Measurements from ENCODE around the gene PCDHGA5.
A peak's percentile ranks its signal among the peaks of the same experiment; 100 is the strongest.
"Not testable (repeated sequence)": the region's sequence is repeated elsewhere in the genome, so short reads cannot be mapped to it uniquely, and the experiment has no call there.

PCDHGA5 gene

DNA sequence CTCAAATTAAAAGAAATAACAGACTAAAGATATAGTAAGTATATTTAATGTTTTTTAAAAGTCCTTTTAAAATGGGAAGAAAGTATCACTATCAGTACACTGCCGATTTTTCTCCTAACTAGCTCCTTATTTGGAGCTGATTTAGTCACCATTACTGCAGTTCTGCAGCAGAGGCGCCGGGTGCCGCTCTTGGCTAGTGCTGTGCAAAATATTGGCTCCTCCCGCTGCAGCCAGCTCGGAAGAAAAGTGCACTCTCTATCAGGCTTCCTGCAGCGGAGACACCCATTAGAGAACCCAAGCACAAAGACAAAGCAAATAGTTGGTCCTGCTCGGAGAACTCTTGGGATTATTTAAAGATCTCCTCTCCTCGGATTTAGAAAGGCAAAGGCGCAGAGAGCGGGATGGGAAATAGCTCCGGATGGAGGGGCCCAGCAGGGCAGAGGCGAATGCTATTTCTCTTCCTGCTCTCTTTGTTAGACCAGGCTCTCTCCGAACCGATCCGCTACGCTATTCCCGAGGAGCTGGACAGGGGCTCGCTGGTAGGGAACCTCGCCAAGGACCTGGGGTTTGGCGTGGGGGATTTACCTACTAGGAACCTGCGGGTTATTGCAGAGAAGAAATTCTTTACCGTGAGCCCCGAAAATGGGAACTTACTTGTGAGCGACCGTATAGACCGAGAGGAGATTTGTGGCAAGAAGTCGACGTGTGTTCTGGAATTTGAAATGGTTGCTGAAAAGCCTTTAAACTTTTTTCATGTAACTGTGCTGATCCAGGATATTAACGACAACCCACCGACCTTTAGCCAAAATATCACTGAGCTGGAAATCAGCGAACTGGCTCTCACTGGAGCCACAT lies 6.3 kb downstream of the PCDHGA5 start, which contains the start of gene PCDHGB3:
Gene PCDHGB3 (plus strand): TSS at position 249 of the 855 bp plus-strand sequence. CDS start 153 bp downstream, at position 402.
- H3K27ac ChIP-seq (ENCODE audit: low read depth in 2 of 2, low read length in 2 of 2), result no peak within 1 kb of the TSS
- peak within 1 kb of the TSS; percentile 46 to 58 for H3K4me3 ChIP-seq (ENCODE audit: low read length in 2 of 2)
- no peaks in the 10 kb centered on the region for H3K4me1 ChIP-seq (ENCODE audit: control insufficient read depth in 2 of 2, insufficient read depth in 2 of 2, low read length in 2 of 2)
- no peaks in the 10 kb centered on the region for H3K36me3 ChIP-seq (ENCODE audit: control insufficient read depth in 2 of 2, insufficient read depth in 2 of 2, low read length in 2 of 2)
- peaks cover 39 to 43% of the 10 kb centered on the region in 2 donors for H3K9me3 ChIP-seq (ENCODE audit: control insufficient read depth in 2 of 2, low read length in 2 of 2)
- peaks cover 0 to 4% of the 10 kb centered on the region in 2 donors for H3K27me3 ChIP-seq (ENCODE audit: control insufficient read depth in 2 of 2, insufficient read depth in 2 of 2, low read length in 2 of 2)
- no peak within 1 kb of the TSS for H3K9ac ChIP-seq (ENCODE audit: low read depth in 1 of 2, low read length in 2 of 2)

DNA sequence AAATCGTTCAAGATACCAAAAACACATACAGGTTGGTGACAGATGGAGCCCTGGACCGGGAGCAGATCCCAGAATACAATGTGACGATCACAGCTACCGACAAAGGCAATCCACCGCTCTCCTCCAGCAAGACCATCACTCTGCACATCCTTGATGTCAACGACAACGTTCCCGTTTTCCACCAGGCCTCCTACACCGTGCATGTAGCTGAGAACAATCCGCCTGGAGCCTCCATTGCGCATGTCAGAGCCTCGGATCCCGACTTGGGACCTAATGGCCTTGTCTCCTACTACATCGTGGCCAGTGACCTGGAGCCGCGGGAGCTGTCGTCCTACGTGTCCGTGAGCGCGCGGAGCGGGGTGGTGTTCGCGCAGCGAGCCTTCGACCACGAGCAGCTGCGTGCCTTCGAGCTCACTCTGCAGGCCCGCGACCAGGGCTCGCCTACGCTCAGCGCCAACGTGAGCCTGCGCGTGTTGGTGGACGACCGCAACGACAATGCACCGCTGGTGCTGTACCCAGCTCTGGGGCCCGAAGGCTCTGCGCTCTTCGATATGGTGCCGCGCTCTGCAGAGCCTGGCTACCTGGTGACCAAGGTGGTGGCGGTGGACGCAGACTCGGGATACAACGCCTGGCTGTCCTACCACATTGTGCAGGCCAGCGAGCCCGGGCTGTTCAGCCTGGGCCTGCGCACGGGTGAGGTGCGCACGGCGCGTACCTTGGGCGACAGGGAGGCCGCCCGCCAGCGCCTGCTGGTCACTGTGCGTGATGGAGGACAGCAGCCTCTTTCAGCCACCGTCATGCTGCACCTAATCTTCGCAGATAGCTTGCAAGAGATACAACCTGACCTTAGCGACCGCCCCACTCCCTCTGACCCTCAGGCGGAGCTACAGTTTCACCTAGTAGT lies 7.9 kb downstream of the PCDHGA5 start:
- Histone ChIP-seq H3K9me3 (ENCODE audit: control insufficient read depth in 2 of 2, low read length in 2 of 2) (peaks cover 34 to 37% of the 10 kb centered on the region in 2 donors), H3K27ac (ENCODE audit: low read depth in 2 of 2, low read length in 2 of 2) (no peak overlapping the region), H3K4me1 (ENCODE audit: control insufficient read depth in 2 of 2, insufficient read depth in 2 of 2, low read length in 2 of 2) (no peaks in the 10 kb centered on the region), H3K36me3 (ENCODE audit: control insufficient read depth in 2 of 2, insufficient read depth in 2 of 2, low read length in 2 of 2) (no peaks in the 10 kb centered on the region), H3K4me3 (ENCODE audit: low read length in 2 of 2) (peak overlapping the region; percentile 11 to 14), H3K27me3 (ENCODE audit: control insufficient read depth in 2 of 2, insufficient read depth in 2 of 2, low read length in 2 of 2) (no peaks in the 10 kb centered on the region), H3K9ac (ENCODE audit: low read depth in 1 of 2, low read length in 2 of 2) (no peak overlapping the region)

DNA sequence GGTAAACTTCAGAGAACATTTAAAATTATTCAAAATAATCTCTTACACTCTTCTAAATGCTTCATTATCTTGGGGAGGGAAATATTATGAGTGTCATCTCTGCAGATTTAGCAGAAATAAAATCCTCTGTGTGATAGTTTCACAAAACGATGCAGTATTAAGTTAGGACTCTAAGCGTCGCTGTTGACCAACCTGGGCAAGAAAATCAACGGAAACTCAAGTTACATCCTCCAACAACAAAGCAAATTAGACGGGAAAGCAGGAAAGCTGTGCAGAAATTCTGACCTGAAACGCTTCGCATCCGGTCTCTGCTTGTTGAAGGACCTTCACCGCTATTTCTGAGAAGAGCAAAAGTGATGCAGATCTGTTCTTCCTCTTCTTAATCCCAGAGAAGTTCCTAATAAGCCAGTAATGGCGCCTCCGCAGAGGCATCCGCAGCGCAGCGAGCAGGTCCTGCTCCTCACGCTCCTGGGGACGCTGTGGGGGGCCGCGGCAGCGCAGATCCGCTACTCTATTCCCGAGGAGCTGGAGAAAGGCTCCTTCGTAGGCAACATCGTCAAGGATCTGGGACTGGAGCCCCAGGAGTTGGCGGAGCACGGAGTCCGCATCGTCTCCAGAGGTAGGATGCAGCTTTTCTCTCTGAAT lies 9.8 kb downstream of the PCDHGA5 start, which contains the start of gene PCDHGA6:
Gene PCDHGA6 (plus strand): TSS at position 219 of the 645 bp plus-strand sequence. CDS start 193 bp downstream, at position 412.
- no peak within 1 kb of the TSS for H3K9ac ChIP-seq (ENCODE audit: low read depth in 1 of 2, low read length in 2 of 2)
- H3K27ac ChIP-seq (ENCODE audit: low read depth in 2 of 2, low read length in 2 of 2), result no peak within 1 kb of the TSS
- peaks cover 34 to 37% of the 10 kb centered on the region in 2 donors for H3K9me3 ChIP-seq (ENCODE audit: control insufficient read depth in 2 of 2, low read length in 2 of 2)
- no peaks in the 10 kb centered on the region for H3K36me3 ChIP-seq (ENCODE audit: control insufficient read depth in 2 of 2, insufficient read depth in 2 of 2, low read length in 2 of 2)
- no peaks in the 10 kb centered on the region for H3K4me1 ChIP-seq (ENCODE audit: control insufficient read depth in 2 of 2, insufficient read depth in 2 of 2, low read length in 2 of 2)
- H3K4me3 ChIP-seq (ENCODE audit: low read length in 2 of 2), result peak within 1 kb of the TSS in 1 of 2 donors; percentile 15
- no peaks in the 10 kb centered on the region for H3K27me3 ChIP-seq (ENCODE audit: control insufficient read depth in 2 of 2, insufficient read depth in 2 of 2, low read length in 2 of 2)

DNA sequence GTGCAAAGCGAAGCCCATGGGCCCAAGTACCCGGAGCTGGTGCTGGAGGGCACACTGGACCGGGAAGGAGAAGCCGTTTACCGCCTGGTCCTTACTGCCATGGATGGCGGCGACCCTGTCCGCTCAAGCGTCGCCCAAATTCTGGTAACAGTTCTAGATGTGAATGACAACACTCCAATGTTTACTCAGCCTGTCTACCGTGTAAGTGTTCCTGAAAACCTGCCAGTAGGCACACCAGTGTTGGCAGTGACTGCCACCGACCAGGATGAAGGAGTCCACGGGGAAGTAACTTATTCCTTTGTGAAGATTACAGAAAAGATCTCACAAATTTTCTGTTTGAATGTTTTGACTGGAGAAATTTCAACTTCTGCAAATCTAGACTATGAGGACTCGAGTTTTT lies 10.7 kb downstream of the PCDHGA5 start:
- peak overlapping the region in 1 of 2 donors; percentile 15 for H3K4me3 ChIP-seq (ENCODE audit: low read length in 2 of 2)

DNA sequence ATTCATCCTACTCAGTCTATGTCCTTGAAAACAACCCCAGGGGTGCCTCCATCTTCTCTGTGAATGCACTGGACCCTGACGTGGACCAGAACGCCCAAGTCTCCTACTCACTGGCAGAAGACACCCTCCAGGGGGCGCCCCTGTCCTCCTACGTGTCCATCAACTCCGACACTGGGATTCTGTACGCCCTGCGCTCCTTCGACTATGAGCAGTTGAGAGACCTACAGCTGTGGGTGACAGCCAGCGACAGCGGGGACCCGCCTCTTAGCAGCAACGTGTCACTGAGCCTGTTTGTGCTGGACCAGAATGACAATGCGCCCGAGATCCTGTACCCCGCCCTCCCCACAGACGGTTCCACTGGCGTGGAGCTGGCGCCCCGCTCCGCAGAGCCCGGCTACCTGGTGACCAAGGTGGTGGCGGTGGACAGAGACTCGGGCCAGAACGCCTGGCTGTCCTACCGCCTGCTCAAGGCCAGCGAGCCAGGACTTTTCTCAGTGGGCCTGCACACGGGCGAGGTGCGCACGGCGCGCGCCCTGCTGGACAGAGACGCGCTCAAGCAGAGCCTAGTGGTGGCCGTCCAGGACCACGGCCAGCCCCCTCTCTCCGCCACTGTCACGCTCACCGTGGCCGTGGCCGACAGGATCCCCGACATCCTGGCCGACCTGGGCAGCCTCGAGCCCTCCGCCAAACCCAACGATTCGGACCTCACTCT lies 11.6 kb downstream of the PCDHGA5 start:
- not testable (repeated sequence) for H3K36me3 ChIP-seq (ENCODE audit: control insufficient read depth in 2 of 2, insufficient read depth in 2 of 2, low read length in 2 of 2); H3K4me1 ChIP-seq (ENCODE audit: control insufficient read depth in 2 of 2, insufficient read depth in 2 of 2, low read length in 2 of 2); H3K4me3 ChIP-seq (ENCODE audit: low read length in 2 of 2); H3K9ac ChIP-seq (ENCODE audit: low read depth in 1 of 2, low read length in 2 of 2); H3K27me3 ChIP-seq (ENCODE audit: control insufficient read depth in 2 of 2, insufficient read depth in 2 of 2, low read length in 2 of 2); H3K27ac ChIP-seq (ENCODE audit: low read depth in 2 of 2, low read length in 2 of 2)
- peaks cover 28 to 37% of the 10 kb centered on the region in 2 donors for H3K9me3 ChIP-seq (ENCODE audit: control insufficient read depth in 2 of 2, low read length in 2 of 2)

More for the DNA sequence above, 10.7 kb downstream of the PCDHGA5 start:
- Histone ChIP-seq H3K27ac (ENCODE audit: low read depth in 2 of 2, low read length in 2 of 2) (no peak overlapping the region), H3K9me3 (ENCODE audit: control insufficient read depth in 2 of 2, low read length in 2 of 2) (peaks cover 34 to 37% of the 10 kb centered on the region in 2 donors), H3K9ac (ENCODE audit: low read depth in 1 of 2, low read length in 2 of 2) (no peak overlapping the region), H3K4me1 (ENCODE audit: control insufficient read depth in 2 of 2, insufficient read depth in 2 of 2, low read length in 2 of 2) (no peaks in the 10 kb centered on the region), H3K27me3 (ENCODE audit: control insufficient read depth in 2 of 2, insufficient read depth in 2 of 2, low read length in 2 of 2) (no peaks in the 10 kb centered on the region), H3K36me3 (ENCODE audit: control insufficient read depth in 2 of 2, insufficient read depth in 2 of 2, low read length in 2 of 2) (no peaks in the 10 kb centered on the region)

DNA sequence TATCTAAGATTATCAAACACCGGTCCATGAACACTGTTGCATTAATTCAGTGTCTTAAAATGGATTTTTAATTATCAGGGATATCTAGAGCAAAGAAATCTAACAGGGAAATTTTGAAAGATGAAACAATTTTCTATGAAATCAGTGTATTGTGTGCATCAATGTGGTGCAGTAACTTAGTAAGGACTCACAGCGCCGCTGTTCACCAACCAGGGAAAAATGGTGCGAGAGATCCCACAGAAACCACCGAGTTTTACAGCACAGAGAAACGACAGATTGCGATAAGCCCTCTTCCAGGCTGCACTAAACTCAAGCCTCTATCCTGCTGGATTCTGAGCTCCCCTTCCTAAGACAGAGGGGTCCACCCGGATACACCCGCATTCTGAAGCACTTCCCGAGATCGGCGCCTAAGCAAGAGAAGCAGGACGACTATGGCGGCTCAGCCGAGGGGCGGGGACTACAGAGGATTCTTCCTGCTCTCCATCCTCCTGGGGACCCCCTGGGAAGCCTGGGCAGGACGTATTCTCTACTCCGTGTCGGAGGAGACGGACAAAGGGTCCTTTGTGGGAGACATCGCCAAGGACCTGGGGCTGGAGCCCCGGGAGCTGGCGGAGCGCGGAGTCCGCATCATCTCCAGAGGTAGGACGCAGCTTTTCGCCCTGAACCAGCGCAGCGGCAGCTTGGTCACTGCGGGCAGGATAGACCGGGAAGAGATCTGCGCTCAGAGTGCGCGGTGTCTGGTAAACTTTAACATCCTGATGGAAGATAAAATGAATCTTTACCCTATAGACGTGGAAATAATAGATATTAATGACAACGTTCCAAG lies 18.7 kb downstream of the PCDHGA5 start, which contains the start of gene PCDHGA7:
Gene PCDHGA7 (plus strand): TSS at position 274 of the 826 bp plus-strand sequence. CDS start 158 bp downstream, at position 432.
- Histone ChIP-seq H3K9ac (ENCODE audit: low read depth in 1 of 2, low read length in 2 of 2) (no peak within 1 kb of the TSS), H3K27me3 (ENCODE audit: control insufficient read depth in 2 of 2, insufficient read depth in 2 of 2, low read length in 2 of 2) (no peaks in the 10 kb centered on the region), H3K4me1 (ENCODE audit: control insufficient read depth in 2 of 2, insufficient read depth in 2 of 2, low read length in 2 of 2) (no peaks in the 10 kb centered on the region), H3K36me3 (ENCODE audit: control insufficient read depth in 2 of 2, insufficient read depth in 2 of 2, low read length in 2 of 2) (no peaks in the 10 kb centered on the region), H3K4me3 (ENCODE audit: low read length in 2 of 2) (peak within 1 kb of the TSS; percentile 5 to 29), H3K27ac (ENCODE audit: low read depth in 2 of 2, low read length in 2 of 2) (no peak within 1 kb of the TSS), H3K9me3 (ENCODE audit: control insufficient read depth in 2 of 2, low read length in 2 of 2) (peaks cover 0 to 23% of the 10 kb centered on the region in 2 donors)

DNA sequence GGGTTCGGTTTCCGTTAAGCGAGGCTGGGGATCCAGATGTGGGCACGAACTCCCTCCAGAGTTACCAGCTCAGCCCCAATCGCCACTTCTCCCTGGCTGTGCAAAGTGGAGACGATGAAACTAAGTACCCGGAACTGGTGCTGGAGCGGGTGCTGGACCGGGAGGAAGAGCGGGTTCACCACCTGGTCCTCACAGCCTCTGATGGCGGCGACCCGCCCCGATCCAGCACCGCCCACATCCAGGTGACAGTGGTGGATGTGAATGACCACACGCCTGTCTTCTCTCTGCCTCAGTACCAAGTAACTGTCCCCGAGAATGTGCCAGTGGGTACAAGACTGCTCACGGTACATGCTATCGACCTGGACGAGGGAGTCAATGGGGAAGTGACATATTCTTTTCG lies 19.4 kb downstream of the PCDHGA5 start:
- Histone ChIP-seq H3K9ac (ENCODE audit: low read depth in 1 of 2, low read length in 2 of 2) (no peak overlapping the region), H3K4me3 (ENCODE audit: low read length in 2 of 2) (no peak overlapping the region), H3K27me3 (ENCODE audit: control insufficient read depth in 2 of 2, insufficient read depth in 2 of 2, low read length in 2 of 2) (no peaks in the 10 kb centered on the region), H3K27ac (ENCODE audit: low read depth in 2 of 2, low read length in 2 of 2) (no peak overlapping the region), H3K4me1 (ENCODE audit: control insufficient read depth in 2 of 2, insufficient read depth in 2 of 2, low read length in 2 of 2) (no peaks in the 10 kb centered on the region), H3K36me3 (ENCODE audit: control insufficient read depth in 2 of 2, insufficient read depth in 2 of 2, low read length in 2 of 2) (no peaks in the 10 kb centered on the region), H3K9me3 (ENCODE audit: control insufficient read depth in 2 of 2, low read length in 2 of 2) (peaks cover 2 to 25% of the 10 kb centered on the region in 2 donors)

DNA sequence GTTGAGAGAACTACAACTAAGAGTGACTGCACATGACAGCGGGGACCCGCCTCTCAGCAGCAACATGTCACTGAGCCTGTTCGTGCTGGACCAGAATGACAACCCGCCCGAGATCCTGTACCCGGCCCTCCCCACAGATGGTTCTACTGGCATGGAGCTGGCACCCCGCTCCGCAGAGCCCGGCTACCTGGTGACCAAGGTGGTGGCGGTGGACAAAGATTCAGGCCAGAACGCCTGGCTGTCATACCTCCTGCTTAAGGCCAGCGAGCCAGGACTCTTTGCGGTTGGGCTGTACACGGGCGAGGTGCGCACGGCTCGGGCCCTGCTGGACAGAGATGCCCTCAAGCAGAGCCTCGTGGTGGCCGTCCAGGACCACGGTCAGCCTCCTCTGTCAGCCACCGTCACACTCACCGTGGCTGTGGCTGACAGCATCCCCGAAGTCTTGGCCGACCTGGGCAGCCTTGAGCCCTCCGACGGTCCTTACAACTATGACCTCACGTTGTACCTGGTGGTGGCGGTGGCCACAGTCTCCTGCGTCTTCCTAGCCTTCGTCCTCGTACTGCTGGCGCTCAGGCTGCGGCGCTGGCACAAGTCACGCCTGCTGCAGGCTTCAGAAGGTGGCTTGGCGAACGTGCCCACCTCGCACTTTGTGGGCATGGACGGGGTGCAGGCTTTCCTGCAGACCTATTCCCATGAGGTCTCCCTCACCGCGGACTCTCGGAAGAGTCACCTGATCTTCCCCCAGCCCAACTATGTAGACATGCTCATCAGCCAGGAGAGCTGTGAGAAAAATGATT lies 20.7 kb downstream of the PCDHGA5 start:
- Histone ChIP-seq H3K27me3 (ENCODE audit: control insufficient read depth in 2 of 2, insufficient read depth in 2 of 2, low read length in 2 of 2) (no peaks in the 10 kb centered on the region), H3K9me3 (ENCODE audit: control insufficient read depth in 2 of 2, low read length in 2 of 2) (peaks cover 8 to 39% of the 10 kb centered on the region in 2 donors)

More for the DNA sequence above, 20.7 kb downstream of the PCDHGA5 start:
- Histone ChIP-seq H3K4me1 (ENCODE audit: control insufficient read depth in 2 of 2, insufficient read depth in 2 of 2, low read length in 2 of 2) (no peaks in the 10 kb centered on the region), H3K4me3 (ENCODE audit: low read length in 2 of 2) (no peak overlapping the region), H3K9ac (ENCODE audit: low read depth in 1 of 2, low read length in 2 of 2) (no peak overlapping the region), H3K36me3 (ENCODE audit: control insufficient read depth in 2 of 2, insufficient read depth in 2 of 2, low read length in 2 of 2) (no peaks in the 10 kb centered on the region), H3K27ac (ENCODE audit: low read depth in 2 of 2, low read length in 2 of 2) (no peak overlapping the region)

Data from mucosa of rectum (tissue), 2 donors.